GM15510 (cell line): ENCODE data around the gene ITSN1.

ENCODE experiments used
- POLR2A ChIP-seq: IDR thresholded peaks from 3 replicates; pipeline ENCODE4 v1.6.1; 2011; ENCODE audit warnings: borderline replicate concordance; ENCODE audit not compliant: insufficient read length; ENCODE audit errors: extremely low read depth

The ITSN1 gene

DNA sequence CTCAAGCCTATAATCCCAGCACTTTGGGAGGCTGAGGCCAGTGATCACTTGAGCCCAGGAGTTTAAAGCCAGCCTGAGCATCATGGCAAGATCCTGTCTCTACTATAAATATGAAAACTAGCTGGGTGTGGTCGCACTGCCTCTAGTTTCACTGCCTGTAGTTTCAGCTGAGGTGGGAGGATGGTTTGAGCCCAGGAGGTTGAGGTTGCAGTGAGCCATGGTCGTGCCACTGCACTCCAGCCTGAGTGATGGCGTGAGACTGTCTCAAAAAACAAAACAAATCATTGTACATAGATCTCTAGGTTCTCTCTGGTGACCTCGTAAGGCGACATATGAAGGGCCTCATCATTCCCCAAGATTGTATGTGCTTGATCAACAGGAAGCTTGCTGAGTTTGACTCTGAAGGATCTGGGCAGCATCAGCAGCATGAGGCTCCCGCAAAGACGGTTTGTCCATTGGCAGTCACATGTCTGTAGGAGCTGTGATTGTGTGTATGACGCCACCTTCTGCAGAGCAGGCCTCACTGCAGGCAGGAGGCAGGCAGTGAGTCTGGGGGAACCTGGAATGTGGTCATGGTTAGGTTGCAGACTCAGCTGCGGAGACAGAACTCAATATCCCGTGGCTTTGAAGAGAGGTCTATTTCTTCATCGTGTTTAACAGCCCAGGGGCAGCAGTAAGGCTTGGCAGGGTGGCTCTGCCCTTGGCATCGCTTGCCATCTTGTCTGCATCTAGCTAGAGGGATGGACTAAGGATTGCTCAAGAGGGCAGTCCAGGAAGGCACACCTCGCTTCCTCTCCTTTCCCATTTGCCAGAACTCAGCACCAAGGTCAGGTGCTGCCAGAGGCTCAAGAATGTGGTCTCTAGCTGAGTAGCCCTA lies 259.3 kb downstream of the ITSN1 start:
- TF ChIP-seq POLR2A: no peak

DNA sequence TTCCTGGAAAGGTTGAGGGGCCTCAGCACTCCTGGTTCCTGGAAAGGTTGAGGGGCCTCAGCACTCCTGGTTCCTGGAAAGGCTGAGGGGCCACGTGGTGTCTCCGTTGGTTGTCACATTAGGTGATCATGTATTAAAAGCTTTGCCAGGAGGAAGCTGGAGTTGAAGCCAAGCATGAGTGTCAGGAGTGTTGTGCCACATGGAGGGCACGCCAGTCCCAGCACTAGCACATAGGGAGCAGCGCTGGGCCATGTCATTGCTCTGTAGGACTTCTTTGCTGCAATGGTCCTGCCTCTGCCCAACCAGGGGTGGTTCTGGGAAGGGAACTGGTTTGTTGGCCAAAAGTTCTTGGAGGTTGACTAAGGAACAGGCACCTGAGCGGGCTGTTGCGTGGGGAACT lies 260.0 kb downstream of the ITSN1 start:
- TF ChIP-seq POLR2A: no peak

DNA sequence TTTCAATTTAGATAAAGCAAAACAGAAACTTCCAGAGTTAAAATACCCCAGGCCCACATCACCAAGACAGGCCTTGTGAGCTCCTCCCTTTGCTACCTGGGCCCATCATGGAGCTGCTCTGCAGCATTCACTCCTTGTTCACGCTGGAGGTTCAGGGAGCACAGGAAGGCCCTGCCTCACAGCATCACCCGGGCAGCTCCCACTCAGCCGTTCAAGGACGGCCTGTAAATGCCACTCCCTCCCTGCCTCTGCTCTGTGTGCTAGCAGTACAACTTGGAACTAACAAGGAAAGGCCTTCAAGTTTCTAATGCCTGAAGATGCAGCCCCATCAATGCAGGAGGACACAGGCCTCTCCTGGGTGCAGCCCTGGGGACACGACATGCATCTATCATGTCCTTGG lies 261.7 kb downstream of the ITSN1 start:
- no peak for TF ChIP-seq POLR2A

DNA sequence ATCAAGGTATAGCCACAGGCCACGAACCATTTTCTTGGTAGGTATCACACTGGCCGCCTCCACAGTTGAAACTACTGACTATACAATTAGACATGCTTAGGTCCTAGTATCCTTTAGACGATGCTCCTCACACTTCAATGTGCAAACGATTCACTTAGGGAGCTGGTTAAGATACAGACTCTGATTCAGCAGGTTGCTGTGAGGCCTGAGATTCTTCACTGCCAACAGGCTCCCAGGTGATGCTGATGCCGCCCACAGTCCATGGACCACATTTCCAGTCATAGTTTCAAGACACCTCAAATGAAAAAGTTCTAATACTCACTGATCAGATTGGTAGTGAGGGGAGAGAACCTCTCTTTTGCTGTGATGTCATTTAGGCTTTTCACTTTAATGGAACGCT lies 266.5 kb downstream of the ITSN1 start:
- no peak for TF ChIP-seq POLR2A

DNA sequence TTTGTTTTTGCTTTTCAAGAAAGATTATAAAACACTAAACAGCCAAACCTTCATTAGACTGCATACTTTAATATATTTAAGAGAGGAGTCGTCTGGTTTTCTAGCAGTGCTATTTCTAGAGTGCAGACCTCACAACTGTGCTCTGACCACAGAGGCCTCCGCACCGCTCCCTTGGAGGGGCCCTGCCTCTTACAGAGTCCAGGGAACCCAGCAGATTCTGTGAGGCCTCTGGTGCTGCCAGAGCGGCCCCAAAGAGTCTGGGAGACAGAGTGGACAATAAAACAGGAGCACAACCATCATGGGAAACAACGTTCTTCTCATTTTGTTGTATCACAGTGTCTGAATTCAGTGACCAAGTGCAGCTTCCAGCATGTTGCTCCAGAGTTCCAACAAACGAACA lies 267.5 kb downstream of the ITSN1 start:
- TF ChIP-seq POLR2A: no peak

DNA sequence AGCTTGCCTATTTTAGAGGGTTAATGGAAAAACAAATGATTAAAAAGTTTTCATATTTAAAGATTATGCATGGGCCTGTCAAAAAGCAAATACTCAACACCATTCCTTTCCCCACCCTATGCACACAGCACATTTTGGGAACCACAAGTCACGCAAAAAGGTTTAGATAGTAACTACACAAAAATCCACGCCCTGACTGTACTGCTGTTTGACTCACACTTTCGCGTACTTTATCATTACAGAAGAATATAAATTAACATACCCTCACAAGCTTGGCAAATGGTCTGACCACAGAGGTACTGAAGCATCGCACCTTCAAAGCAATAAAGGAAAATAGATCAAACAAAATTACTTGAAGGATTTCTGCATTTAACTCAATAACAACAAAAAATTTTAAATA lies 271.9 kb downstream of the ITSN1 start:
- no peak for TF ChIP-seq POLR2A

DNA sequence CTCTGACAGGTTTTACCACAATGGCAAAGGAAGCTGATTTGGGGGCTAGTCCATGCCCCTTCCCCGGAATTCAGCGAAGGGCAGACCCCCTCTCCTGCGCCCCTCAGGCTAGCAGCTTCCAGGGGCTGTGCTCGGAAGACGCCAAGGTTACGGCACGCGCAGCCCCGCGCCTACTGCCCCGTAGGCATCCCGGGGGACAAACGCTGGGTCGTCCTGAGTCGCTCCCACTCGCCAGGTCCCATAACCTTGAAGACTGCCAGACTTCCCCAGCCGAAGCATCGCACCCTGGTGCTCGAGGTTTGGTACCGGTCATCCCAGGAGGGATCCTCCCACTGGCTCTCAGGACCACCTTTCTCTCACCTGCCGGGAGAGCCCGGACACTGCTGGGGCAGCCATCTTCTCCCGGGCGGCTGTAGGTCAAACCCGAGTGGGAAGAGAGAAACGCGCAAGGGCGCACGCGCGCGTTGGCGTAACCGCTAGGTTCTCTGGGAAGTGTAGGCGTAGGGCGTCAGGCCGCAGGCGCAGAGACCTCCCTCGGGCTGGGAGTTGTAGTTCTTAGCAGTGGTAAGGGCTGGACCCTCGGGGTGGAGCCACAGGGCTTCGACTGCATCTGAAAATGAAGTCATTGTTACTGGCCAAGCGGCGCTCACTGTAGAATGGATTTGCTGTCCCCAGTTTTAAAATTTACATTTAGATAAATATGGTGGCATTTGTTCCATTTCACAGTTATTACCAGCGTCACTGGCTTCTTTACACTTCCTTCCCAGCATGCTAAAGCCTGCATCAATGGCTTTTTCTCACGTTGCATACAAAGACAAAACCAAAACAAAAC lies 273.3 kb downstream of the ITSN1 start, which contains the start of gene ATP5PO:
TSS of gene ATP5PO (minus strand) at position 437 of the 832 bp plus-strand sequence. CDS start at position 396, 41 bp downstream.
- TF ChIP-seq POLR2A: peak; percentile 94

DNA sequence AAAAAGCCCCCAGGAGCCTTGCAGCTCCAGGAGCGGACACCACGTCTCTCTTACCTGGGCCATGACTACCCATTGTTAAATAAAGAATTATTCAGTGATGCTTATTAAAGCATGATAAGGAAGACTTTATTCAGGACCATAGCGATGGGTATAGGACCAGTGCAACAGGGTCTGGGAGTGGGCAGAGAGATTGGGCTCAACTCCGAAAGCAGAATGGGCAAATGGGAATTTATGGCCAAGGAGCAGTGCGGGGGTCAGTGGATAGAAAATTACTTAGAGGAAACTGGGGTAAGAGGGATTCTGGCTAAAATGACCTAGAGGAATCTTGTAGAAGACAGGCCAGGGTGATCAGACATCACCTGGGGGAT lies 273.9 kb downstream of the ITSN1 start:
- TF ChIP-seq POLR2A: no peak

DNA sequence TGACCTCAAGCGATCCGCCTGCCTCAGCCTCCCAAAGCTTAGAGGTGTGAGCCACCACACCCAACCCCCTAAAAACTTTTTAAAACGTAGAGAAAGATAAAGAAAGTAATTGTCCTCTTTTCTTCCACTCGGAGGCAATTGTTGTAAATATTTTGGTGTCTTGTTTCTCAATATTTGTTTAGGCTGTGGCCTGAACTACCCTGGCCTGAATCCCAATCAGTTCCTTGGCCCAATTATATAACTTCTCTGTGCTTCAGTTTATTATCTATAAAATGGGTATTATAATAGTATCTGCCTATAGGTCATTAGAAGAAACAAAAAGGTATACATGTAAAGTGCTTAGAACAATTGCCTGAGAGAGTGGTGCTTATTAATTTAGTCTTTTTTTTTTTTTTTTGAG lies 275.1 kb downstream of the ITSN1 start:
- no peak for TF ChIP-seq POLR2A

DNA sequence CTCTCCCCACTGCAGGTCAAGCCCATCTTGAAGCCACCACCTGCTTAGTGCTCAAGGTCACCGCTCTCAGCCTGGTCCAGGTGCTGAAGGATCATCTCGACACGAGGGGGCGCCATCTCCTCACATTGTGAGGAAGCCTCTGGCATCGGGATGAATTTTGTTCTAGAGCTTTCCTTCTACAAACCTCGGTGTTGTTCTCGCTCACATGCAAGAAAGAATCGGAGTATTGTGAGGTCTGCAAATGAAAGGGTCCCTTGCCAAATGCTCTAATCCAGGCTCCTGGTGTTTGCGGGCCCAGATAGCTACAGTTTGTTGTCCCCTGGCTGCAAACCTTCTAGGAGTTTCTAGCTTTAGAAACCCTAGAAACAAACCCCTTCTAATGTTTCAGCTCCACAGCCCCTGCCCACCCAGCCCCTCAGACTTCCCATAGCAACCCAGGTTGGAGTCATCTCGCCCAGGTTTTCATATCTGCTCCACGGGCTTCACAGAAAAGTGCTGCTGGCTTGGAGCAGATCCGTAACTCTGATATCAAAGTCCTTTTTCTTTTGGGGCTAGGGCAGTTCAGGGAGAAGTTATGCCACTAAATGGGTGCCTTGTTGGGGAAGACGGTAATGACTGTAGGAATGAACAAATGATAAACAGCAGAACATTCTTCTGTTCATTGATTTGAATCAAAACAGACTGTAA lies 281.9 kb downstream of the ITSN1 start:
- TF ChIP-seq POLR2A: no peak

DNA sequence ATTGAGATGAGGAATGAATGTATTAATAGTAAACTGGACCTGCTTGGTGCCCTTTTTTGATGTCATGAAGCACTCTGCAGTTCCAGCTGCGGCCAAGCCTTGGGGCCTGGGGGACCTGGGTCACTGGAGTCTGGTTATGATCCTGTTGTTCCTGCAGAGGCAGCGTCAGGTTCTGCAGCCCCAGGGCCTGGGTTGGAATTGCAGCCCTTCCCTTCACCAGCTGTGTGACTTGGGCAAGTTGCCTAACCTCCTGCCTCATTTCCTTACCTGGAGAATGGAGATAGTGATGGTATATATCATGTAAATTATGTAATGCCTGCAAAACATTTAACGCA lies 282.4 kb downstream of the ITSN1 start:
- no peak for TF ChIP-seq POLR2A

DNA sequence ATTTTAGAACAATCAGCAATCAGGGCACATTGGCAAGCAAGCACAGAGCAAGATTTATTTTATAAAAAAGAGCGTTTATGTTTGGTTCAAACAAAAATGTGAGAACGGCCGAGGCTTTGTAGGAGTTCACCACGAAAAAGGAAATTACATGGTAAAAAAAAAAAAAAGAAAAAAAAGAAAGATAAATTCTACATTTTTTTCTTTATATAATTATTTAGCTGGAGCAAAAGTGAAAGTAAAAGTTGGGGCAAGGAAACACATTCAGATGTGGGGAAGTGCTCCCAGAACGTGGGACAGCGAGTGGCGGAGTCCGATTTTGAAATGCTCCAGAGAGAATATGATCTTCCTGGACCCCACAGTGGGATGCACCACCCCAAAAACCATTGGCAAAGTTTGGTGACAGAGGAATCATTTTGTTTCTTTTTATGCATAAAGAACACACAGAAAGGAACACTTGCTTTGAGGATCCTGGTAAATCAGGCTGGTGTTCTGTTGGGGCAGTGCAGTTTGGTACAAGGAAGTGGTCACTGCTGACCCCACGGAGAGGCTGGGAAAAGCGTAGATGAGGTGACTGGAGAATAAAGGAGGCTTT lies 289.6 kb downstream of the ITSN1 start:
- TF ChIP-seq POLR2A: no peak

DNA sequence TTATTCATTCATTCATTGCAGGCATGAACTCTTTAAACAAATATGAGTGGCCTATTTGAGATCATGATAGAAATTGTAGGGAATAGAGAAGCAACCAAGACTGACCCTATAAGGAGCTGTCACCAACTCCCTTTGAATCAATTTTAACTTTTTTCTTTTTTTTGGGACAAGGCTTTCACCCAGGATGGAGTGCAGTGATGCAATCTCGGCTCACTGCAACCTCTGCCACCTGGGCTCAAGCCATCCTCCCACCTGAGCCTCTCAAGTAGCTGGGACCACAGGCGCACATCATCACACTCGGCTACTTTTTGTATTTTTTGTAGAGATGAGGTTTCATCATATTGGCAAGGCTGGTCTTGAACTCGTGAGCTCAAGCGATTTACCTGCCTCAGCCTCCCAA lies 290.4 kb downstream of the ITSN1 start:
- no peak for TF ChIP-seq POLR2A

DNA sequence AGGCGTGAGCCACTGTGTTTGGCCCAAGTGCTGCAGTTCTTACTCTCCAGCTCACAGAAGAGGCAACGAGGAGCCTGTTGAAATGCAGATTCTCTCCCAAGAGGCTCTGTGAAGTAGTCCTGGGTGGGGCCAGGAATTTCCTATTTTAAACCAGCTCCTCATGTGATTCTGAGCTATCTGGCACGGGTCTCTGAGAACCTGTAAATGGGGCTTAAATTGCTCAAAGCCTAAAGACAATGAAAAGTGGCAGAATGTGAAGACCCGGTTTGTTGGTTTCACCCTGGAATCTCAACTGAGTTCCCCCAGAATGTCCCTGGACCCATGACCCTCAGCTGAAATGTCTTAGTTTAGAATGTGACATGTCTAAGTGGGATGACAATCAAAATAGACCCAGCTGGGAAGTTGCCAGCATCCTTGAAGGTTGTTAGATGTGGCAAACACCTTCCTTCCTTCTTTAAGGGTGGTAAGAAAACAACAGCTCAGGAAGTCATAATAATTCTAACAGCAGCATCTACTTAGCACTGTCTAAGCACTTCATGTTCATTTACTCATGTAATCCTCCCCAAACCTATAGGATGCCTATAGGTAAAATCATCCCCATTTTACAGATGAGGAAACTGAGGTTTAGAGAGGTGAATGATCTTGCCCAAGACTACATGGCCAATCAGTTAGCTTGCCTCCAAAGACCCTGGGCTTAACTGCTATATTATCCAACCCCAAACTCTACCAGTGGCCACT lies 294.2 kb downstream of the ITSN1 start:
- TF ChIP-seq POLR2A: no peak
